HepG2 (cell line): ENCODE results near the gene GPR143.

Experiments
- FOSL1 ChIP-seq: sonication (generic); formaldehyde crosslinking; IDR thresholded peaks from 2 replicates; pipeline ENCODE4 v1.9.0; 2021; ENCODE audit warnings: missing genetic modification reagents, borderline replicate concordance
- KAT2B ChIP-seq: fragments of 150-350 bp; IDR thresholded peaks from 2 replicates; pipeline ENCODE4 v1.6.1; 2014; ENCODE audit warnings: low read depth, low read length, borderline replicate concordance
- KLF13 ChIP-seq: sonication (generic); formaldehyde crosslinking; IDR thresholded peaks from 2 replicates; pipeline ENCODE4 v1.4.0; 2020; ENCODE audit warnings: mild to moderate bottlenecking, missing genetic modification reagents
- MAZ ChIP-seq, 2 experiments: sonication (generic) in 1 of 2; formaldehyde crosslinking in 1 of 2; IDR thresholded peaks; 2 replicates each; pipeline versions ENCODE4 v1.5.0 to v1.6.1; 2012 to 2020; ENCODE audit warnings: low read depth in 2 of 2, mild to moderate bottlenecking in 2 of 2, borderline replicate concordance in 1 of 2, improper control_type of control experiment in 1 of 2, low read length in 1 of 2, missing genetic modification reagents in 1 of 2, moderate library complexity in 1 of 2
- MED1 ChIP-seq: sonication (generic); formaldehyde crosslinking; IDR thresholded peaks from 2 replicates; pipeline ENCODE4 v1.4.0; 2020; ENCODE audit warnings: missing genetic modification reagents
- ZNF143 ChIP-seq: sonication (generic); formaldehyde crosslinking; IDR thresholded peaks from 2 replicates; pipeline ENCODE4 v1.4.0; 2020; ENCODE audit warnings: missing genetic modification reagents
- ZNF816 ChIP-seq: sonication (generic); formaldehyde crosslinking; IDR thresholded peaks from 2 replicates; pipeline ENCODE4 v1.8.0; 2022; ENCODE audit warnings: missing genetic modification reagents, mild to moderate bottlenecking, borderline replicate concordance
- TF ChIP-seq, protein P1 (sequence below), 2 experiments: IDR thresholded peaks; 2 replicates each; pipeline ENCODE4 v1.6.1; 2011 to 2012; ENCODE audit warnings: low read length in 2 of 2, borderline replicate concordance in 1 of 2, low read depth in 1 of 2, mild to moderate bottlenecking in 1 of 2, moderate library complexity in 1 of 2
- TF ChIP-seq, protein P2 (sequence below): sonication (generic); formaldehyde crosslinking; IDR thresholded peaks from 2 replicates; pipeline ENCODE4 v1.5.1; 2020; ENCODE audit warnings: missing genetic modification reagents, mild to moderate bottlenecking, borderline replicate concordance

DNA sequence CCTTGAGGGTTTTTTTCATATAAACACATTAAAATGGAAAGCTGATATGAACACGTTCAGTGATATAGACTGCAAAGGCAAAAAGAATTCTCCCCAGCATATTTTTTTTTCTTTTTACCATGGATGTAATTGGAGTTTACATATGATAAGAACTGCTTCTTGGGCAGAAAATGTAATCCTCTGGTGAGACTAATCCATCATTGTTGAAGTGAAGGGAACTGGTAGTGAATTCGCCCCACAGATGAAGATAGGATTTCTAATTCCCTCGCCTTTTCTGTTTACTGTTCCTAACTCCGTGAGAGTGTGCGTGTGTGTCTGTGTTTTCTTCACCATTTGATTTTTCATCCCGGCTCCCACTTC is 88.9 kb downstream of the GPR143 start:
- TF ChIP-seq, protein P1, sequence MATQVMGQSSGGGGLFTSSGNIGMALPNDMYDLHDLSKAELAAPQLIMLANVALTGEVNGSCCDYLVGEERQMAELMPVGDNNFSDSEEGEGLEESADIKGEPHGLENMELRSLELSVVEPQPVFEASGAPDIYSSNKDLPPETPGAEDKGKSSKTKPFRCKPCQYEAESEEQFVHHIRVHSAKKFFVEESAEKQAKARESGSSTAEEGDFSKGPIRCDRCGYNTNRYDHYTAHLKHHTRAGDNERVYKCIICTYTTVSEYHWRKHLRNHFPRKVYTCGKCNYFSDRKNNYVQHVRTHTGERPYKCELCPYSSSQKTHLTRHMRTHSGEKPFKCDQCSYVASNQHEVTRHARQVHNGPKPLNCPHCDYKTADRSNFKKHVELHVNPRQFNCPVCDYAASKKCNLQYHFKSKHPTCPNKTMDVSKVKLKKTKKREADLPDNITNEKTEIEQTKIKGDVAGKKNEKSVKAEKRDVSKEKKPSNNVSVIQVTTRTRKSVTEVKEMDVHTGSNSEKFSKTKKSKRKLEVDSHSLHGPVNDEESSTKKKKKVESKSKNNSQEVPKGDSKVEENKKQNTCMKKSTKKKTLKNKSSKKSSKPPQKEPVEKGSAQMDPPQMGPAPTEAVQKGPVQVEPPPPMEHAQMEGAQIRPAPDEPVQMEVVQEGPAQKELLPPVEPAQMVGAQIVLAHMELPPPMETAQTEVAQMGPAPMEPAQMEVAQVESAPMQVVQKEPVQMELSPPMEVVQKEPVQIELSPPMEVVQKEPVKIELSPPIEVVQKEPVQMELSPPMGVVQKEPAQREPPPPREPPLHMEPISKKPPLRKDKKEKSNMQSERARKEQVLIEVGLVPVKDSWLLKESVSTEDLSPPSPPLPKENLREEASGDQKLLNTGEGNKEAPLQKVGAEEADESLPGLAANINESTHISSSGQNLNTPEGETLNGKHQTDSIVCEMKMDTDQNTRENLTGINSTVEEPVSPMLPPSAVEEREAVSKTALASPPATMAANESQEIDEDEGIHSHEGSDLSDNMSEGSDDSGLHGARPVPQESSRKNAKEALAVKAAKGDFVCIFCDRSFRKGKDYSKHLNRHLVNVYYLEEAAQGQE (IDR thresholded peaks at IDR 0.05; ENCODE audit: borderline replicate concordance in 1 of 2, low read depth in 1 of 2, low read length in 2 of 2), result no peak
- TF ChIP-seq FOSL1 (no peak), MAZ (IDR thresholded peaks at IDR 0.05; ENCODE audit: borderline replicate concordance, low read depth, low read length) (no peak), MAZ (CRISPR knock-in tag; IDR thresholded peaks at IDR 0.05; ENCODE audit: low read depth) (no peak), KLF13 (CRISPR knock-in tag) (no peak), ZNF816 (CRISPR knock-in tag) (no peak), ZNF143 (no peak), MED1 (CRISPR knock-in tag) (no peak), KAT2B (no peak)
- TF ChIP-seq, protein P2, sequence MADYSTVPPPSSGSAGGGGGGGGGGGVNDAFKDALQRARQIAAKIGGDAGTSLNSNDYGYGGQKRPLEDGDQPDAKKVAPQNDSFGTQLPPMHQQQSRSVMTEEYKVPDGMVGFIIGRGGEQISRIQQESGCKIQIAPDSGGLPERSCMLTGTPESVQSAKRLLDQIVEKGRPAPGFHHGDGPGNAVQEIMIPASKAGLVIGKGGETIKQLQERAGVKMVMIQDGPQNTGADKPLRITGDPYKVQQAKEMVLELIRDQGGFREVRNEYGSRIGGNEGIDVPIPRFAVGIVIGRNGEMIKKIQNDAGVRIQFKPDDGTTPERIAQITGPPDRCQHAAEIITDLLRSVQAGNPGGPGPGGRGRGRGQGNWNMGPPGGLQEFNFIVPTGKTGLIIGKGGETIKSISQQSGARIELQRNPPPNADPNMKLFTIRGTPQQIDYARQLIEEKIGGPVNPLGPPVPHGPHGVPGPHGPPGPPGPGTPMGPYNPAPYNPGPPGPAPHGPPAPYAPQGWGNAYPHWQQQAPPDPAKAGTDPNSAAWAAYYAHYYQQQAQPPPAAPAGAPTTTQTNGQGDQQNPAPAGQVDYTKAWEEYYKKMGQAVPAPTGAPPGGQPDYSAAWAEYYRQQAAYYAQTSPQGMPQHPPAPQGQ, result no peak
